SJCRH30 (cell line): ENCODE data around the gene WNT1. TPM values are rescaled to one million over a fixed set of nuclear protein-coding genes. Genes with fewer than 3 reads are reported as not detected.

Experiments used
- DNase-seq, 2 experiments: peaks; one replicate each; pipeline ENCODE4 v3.0.0-alpha.2; 2015 to 2020
- H3K27ac ChIP-seq: fragments of 250-450 bp; sonication (Bioruptor Pico); 2 replicates; pipeline ENCODE4 v1.5.1; 2020; ENCODE audit warnings: mild to moderate bottlenecking, moderate library complexity
- H3K27me3 ChIP-seq: fragments of 250-450 bp; sonication (Bioruptor Pico); 2 replicates; pipeline ENCODE4 v1.5.1; 2020; ENCODE audit warnings: mild to moderate bottlenecking, moderate library complexity
- H3K36me3 ChIP-seq: fragments of 250-450 bp; sonication (Bioruptor Pico); 2 replicates; pipeline ENCODE4 v1.5.1; 2020; ENCODE audit warnings: mild to moderate bottlenecking, moderate library complexity
- H3K4me1 ChIP-seq: fragments of 250-450 bp; sonication (Bioruptor Pico); 2 replicates; pipeline ENCODE4 v1.5.1; 2020; ENCODE audit warnings: mild to moderate bottlenecking, moderate library complexity
- H3K4me3 ChIP-seq: fragments of 250-450 bp; sonication (Bioruptor Pico); 2 replicates; pipeline ENCODE4 v1.5.1; 2020; ENCODE audit warnings: mild to moderate bottlenecking, moderate library complexity
- H3K9me3 ChIP-seq: fragments of 250-450 bp; sonication (Bioruptor Pico); replicated peaks from 2 replicates; pipeline ENCODE4 v1.5.1; 2020; ENCODE audit warnings: mild to moderate bottlenecking, moderate library complexity
- total RNA-seq: library from RNA; depleted of rRNA; stranded (reverse); fragments of >200 nt; shearing (Covaris generic); gene quantifications from 2 replicates; pipeline ENCODE4 v1.2.3, GENCODE V29; 2014

WNT1 gene
- total RNA-seq, 1 experiment from 2014 or later = not detected

GRCh38 chr12:48970702-48971334 is 7.3 kb upstream of the WNT1 start:
- no peak overlapping the region for H3K27ac ChIP-seq
- peaks cover 4% of the 10 kb centered on the region for H3K27me3 ChIP-seq
- H3K4me1 ChIP-seq = peaks cover 24% of the 10 kb centered on the region
- H3K4me3 ChIP-seq = peak overlapping the region; percentile 57
- no peak for DNase-seq
- H3K9me3 ChIP-seq = no peaks in the 10 kb centered on the region
- H3K36me3 ChIP-seq = no peaks in the 10 kb centered on the region

- Histone ChIP-seq H3K4me3 (no peak overlapping the region), H3K27ac (no peak overlapping the region), H3K9me3 (no peaks in the 10 kb centered on the region), H3K36me3 (no peaks in the 10 kb centered on the region), H3K4me1 (peaks cover 21% of the 10 kb centered on the region), H3K27me3 (peaks cover 4% of the 10 kb centered on the region)
- DNase-seq = peak; percentile 39 to 52
These were observed 5.7 kb upstream of the WNT1 start for GRCh38 chr12:48972213-48972951.

- H3K4me3 ChIP-seq = no peak overlapping the region
- H3K36me3 ChIP-seq = no peaks in the 10 kb centered on the region
- H3K9me3 ChIP-seq = no peaks in the 10 kb centered on the region
- H3K27me3 ChIP-seq = peaks cover 4% of the 10 kb centered on the region
- no peak overlapping the region for H3K27ac ChIP-seq
- peaks cover 21% of the 10 kb centered on the region for H3K4me1 ChIP-seq
- no peak for DNase-seq
These were observed 5.1 kb upstream of the WNT1 start for GRCh38 chr12:48972952-48973483.

GRCh38 chr12:48973531-48973930 is 4.6 kb upstream of the WNT1 start:
- Histone ChIP-seq H3K4me1 (peaks cover 21% of the 10 kb centered on the region), H3K27ac (no peak overlapping the region), H3K36me3 (no peaks in the 10 kb centered on the region), H3K9me3 (no peaks in the 10 kb centered on the region), H3K27me3 (peaks cover 4% of the 10 kb centered on the region), H3K4me3 (no peak overlapping the region)
- DNase-seq = no peak

- DNase-seq = peak in 1 of 2 experiments; percentile 32
- Histone ChIP-seq H3K4me1 (peaks cover 17% of the 10 kb centered on the region), H3K27me3 (peaks cover 4% of the 10 kb centered on the region)
These were observed 4.0 kb upstream of the WNT1 start for GRCh38 chr12:48973941-48974673.

GRCh38 chr12:48977290-48978281 is 536 bp upstream of the WNT1 start:
- no peak overlapping the region for H3K4me3 ChIP-seq
- DNase-seq = no peak
- H3K4me1 ChIP-seq = peaks cover 9% of the 10 kb centered on the region
- H3K27me3 ChIP-seq = no peaks in the 10 kb centered on the region; the same call in 1 of the 2 replicates
- H3K27ac ChIP-seq = no peak overlapping the region
- H3K36me3 ChIP-seq = no peaks in the 10 kb centered on the region
- no peaks in the 10 kb centered on the region for H3K9me3 ChIP-seq

More at GRCh38 chr12:48973941-48974673, 4.0 kb upstream of the WNT1 start:
- H3K9me3 ChIP-seq = no peaks in the 10 kb centered on the region
- H3K27ac ChIP-seq = no peak overlapping the region
- H3K4me3 ChIP-seq = no peak overlapping the region
- H3K36me3 ChIP-seq = no peaks in the 10 kb centered on the region

- Histone ChIP-seq H3K4me3 (no peak overlapping the region), H3K4me1 (peaks cover 21% of the 10 kb centered on the region), H3K36me3 (no peaks in the 10 kb centered on the region), H3K27me3 (no peaks in the 10 kb centered on the region), H3K27ac (no peak overlapping the region), H3K9me3 (no peaks in the 10 kb centered on the region)
- DNase-seq = no peak
These were observed 849 bp downstream of the WNT1 start for GRCh38 chr12:48978741-48979601.

- DNase-seq = no peak
- H3K4me3 ChIP-seq = no peak overlapping the region
- no peak overlapping the region for H3K27ac ChIP-seq
- no peaks in the 10 kb centered on the region for H3K36me3 ChIP-seq
- no peaks in the 10 kb centered on the region for H3K9me3 ChIP-seq
- H3K27me3 ChIP-seq = no peaks in the 10 kb centered on the region
- peaks cover 29% of the 10 kb centered on the region for H3K4me1 ChIP-seq
These were observed 1.7 kb downstream of the WNT1 start for GRCh38 chr12:48979602-48980388.

GRCh38 chr12:48980389-48980952 is 2.3 kb downstream of the WNT1 start:
- Histone ChIP-seq H3K4me3 (no peak overlapping the region), H3K4me1 (peaks cover 34% of the 10 kb centered on the region), H3K36me3 (no peaks in the 10 kb centered on the region), H3K27me3 (no peaks in the 10 kb centered on the region), H3K27ac (no peak overlapping the region), H3K9me3 (no peaks in the 10 kb centered on the region)
- no peak for DNase-seq

GRCh38 chr12:48980953-48981756 is 3.0 kb downstream of the WNT1 start:
- H3K9me3 ChIP-seq = no peaks in the 10 kb centered on the region
- DNase-seq = no peak
- H3K27ac ChIP-seq = no peak overlapping the region
- H3K4me1 ChIP-seq = peaks cover 41% of the 10 kb centered on the region
- no peaks in the 10 kb centered on the region for H3K27me3 ChIP-seq
- H3K36me3 ChIP-seq = no peaks in the 10 kb centered on the region
- H3K4me3 ChIP-seq = no peak overlapping the region

- H3K27ac ChIP-seq = no peak overlapping the region
- H3K36me3 ChIP-seq = no peaks in the 10 kb centered on the region
- peaks cover 44% of the 10 kb centered on the region for H3K4me1 ChIP-seq
- no peak for DNase-seq
- H3K4me3 ChIP-seq = no peak overlapping the region
- no peaks in the 10 kb centered on the region for H3K9me3 ChIP-seq
- H3K27me3 ChIP-seq = no peaks in the 10 kb centered on the region
These were observed 3.6 kb downstream of the WNT1 start for GRCh38 chr12:48981757-48982157.
